Subcutaneous abdominal adipose tissue (tissue), 5 donors: ENCODE measurements around the gene FAM117B.

Experiments
- H3K27ac ChIP-seq: one replicate; pipeline ENCODE4 v1.7.0; 2013; ENCODE audit warnings: low read depth, mild to moderate bottlenecking, inconsistent platforms, low read length, moderate library complexity
- H3K27me3 ChIP-seq, 5 donors: one replicate each; pipeline ENCODE4 v1.7.0; 2013; ENCODE audit warnings: low read length in 5 of 5, inconsistent platforms in 1 of 5; ENCODE audit not compliant: control insufficient read depth in 5 of 5, insufficient read depth in 4 of 5
- H3K36me3 ChIP-seq, 5 donors: one replicate each; pipeline ENCODE4 v1.7.0; 2013; ENCODE audit warnings: low read length in 5 of 5; ENCODE audit not compliant: control insufficient read depth in 5 of 5, insufficient read depth in 5 of 5
- H3K4me1 ChIP-seq, 5 donors: one replicate each; pipeline ENCODE4 v1.7.0; 2013; ENCODE audit warnings: low read length in 5 of 5, mild to moderate bottlenecking in 3 of 5, moderate library complexity in 1 of 5; ENCODE audit not compliant: control insufficient read depth in 5 of 5, insufficient read depth in 5 of 5
- H3K4me3 ChIP-seq, 5 donors: one replicate each; pipeline ENCODE4 v1.7.0; 2013; ENCODE audit warnings: low read length in 5 of 5, low read depth in 1 of 5
- H3K9ac ChIP-seq, 5 donors: one replicate each; pipeline ENCODE4 v1.7.0; 2013; ENCODE audit warnings: low read length in 5 of 5, mild to moderate bottlenecking in 4 of 5, moderate library complexity in 3 of 5
- H3K9me3 ChIP-seq, 5 donors: one replicate each; pipeline ENCODE4 v1.7.0; 2013; ENCODE audit warnings: low read length in 5 of 5; ENCODE audit not compliant: control insufficient read depth in 5 of 5
- donor health status: healthy.
- donor health status: healthy.
- donor health status: healthy.
- donor health status: healthy.
- donor health status: healthy.

Gene FAM117B

DNA sequence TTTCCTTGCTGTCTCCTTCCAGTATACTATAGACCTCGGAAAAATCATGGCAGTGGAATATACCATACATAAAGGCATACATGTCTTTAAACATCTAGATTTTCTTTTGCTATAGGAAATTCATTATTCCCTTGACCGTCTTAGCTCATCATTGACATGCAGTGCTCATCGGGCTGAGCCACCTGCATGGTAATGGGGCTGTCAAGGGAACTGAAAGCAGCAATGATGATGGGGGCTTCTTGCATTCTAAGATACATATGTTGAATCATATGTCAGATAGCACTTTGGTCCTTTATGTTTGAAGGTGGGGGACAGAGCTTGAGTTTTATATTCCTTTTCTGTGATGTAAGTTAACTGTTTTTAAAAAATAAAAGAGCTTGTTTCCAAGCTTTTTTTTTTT lies 130.2 kb downstream of the FAM117B start:
- H3K4me1 ChIP-seq = no peaks in the 10 kb centered on the region
- no peaks in the 10 kb centered on the region for H3K9me3 ChIP-seq
- H3K4me3 ChIP-seq = no peak overlapping the region
- H3K36me3 ChIP-seq = peaks cover 0 to 20% (median 15%) of the 10 kb centered on the region in 5 donors
- H3K27ac ChIP-seq = no peak overlapping the region
- no peaks in the 10 kb centered on the region for H3K27me3 ChIP-seq
- no peak overlapping the region for H3K9ac ChIP-seq

GRCh38 chr2:202765436-202765835 lies 130.7 kb downstream of the FAM117B start:
- Histone ChIP-seq H3K27ac (no peak overlapping the region), H3K9me3 (no peaks in the 10 kb centered on the region), H3K4me1 (no peaks in the 10 kb centered on the region), H3K9ac (no peak overlapping the region), H3K27me3 (no peaks in the 10 kb centered on the region), H3K36me3 (peaks cover 0 to 16% (median 11%) of the 10 kb centered on the region in 5 donors), H3K4me3 (no peak overlapping the region)

- no peak overlapping the region for H3K27ac ChIP-seq
- no peaks in the 10 kb centered on the region for H3K9me3 ChIP-seq
- H3K9ac ChIP-seq = no peak overlapping the region
- H3K4me3 ChIP-seq = no peak overlapping the region
- H3K4me1 ChIP-seq = no peaks in the 10 kb centered on the region
- H3K27me3 ChIP-seq = no peaks in the 10 kb centered on the region
- peaks cover 2 to 15% (median 12%) of the 10 kb centered on the region in 5 donors for H3K36me3 ChIP-seq
These were observed 133.5 kb downstream of the FAM117B start for GRCh38 chr2:202768273-202768672.

DNA sequence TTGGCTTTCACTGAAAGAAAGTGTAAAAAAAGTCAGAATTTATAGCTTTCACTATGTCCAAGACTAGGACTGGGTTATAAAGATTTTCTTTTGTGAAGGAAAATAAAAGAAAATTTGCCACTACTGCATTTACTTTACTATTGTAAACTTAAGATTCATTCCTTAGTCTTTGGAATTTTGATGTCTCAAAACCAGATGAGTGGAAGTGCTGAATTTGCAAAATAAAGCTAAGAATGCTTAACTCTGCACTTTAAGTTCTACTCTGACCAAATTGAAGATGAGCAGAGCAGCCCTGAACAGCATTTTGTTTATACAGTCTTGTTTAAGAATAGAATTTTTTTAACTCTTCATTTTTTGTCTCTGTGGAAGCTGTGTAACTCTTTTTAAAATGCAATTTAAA lies 134.4 kb downstream of the FAM117B start:
- no peaks in the 10 kb centered on the region for H3K27me3 ChIP-seq
- no peak overlapping the region for H3K4me3 ChIP-seq
- H3K4me1 ChIP-seq = no peaks in the 10 kb centered on the region
- H3K9ac ChIP-seq = no peak overlapping the region
- no peak overlapping the region for H3K27ac ChIP-seq
- H3K36me3 ChIP-seq = peaks cover 2 to 17% (median 12%) of the 10 kb centered on the region in 5 donors
- H3K9me3 ChIP-seq = no peaks in the 10 kb centered on the region

DNA sequence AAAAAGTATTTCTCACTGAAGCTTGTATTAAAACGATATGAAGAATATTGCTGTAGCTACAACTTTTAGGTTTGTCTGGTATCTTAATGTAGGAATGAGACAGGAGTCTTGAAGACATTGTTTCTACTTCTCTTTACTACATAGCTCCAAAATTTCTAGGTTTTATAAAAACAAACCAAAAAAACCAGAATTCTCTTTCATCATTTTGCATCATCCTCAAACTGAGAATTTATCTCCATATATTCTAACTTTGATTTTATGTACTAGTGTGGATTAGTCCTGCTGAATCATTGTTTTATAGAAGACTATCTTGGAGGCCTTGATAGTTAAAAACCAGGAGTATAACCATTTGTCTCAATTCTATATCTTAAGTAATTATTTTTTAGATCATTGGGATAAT lies 136.6 kb downstream of the FAM117B start:
- H3K27ac ChIP-seq = no peak overlapping the region
- H3K9ac ChIP-seq = no peak overlapping the region
- no peaks in the 10 kb centered on the region for H3K4me1 ChIP-seq
- H3K27me3 ChIP-seq = no peaks in the 10 kb centered on the region
- H3K9me3 ChIP-seq = no peaks in the 10 kb centered on the region
- peaks cover 2 to 17% (median 6%) of the 10 kb centered on the region in 5 donors for H3K36me3 ChIP-seq
- no peak overlapping the region for H3K4me3 ChIP-seq

DNA sequence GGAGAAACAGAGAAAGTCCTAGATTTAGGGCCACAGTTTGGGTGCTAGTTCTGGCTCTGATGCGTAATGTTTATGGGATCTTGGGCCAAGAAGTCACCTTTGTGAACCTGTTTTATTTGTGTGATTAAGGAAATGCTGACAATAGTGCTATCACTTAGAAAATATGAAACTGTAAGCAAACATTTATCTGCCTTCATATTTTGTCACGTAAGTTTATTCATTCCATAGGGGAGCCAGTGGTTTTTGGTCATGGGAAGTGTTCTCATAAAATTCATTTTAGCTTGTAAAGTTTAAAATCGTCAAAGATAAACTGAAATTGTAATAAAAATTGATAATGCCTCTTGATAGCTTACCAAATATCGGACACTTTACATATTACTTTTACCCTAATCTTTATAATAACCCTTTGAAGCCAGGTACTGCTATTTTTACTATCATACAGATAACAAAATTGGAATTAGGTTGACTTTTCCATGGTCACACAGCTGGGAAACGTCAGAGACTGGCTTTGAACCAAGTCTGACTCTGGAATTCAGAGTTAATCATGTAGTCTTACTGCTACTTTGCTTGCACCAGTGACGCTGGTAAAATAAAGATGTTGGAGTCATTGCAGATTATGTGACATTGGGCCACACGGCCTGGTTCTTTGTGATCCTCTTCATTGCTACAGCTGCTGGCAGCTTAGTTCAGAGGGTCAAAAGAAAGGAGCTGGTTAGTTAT lies 137.1 kb downstream of the FAM117B start:
- Histone ChIP-seq H3K4me3 (no peak overlapping the region), H3K27me3 (no peaks in the 10 kb centered on the region), H3K9me3 (no peaks in the 10 kb centered on the region), H3K4me1 (no peaks in the 10 kb centered on the region), H3K36me3 (peaks cover 2 to 17% (median 6%) of the 10 kb centered on the region in 5 donors), H3K9ac (no peak overlapping the region), H3K27ac (no peak overlapping the region)

GRCh38 chr2:202773301-202773973 lies 138.7 kb downstream of the FAM117B start:
- H3K4me1 ChIP-seq = no peaks in the 10 kb centered on the region
- H3K27me3 ChIP-seq = no peaks in the 10 kb centered on the region
- no peak overlapping the region for H3K27ac ChIP-seq
- H3K36me3 ChIP-seq = peaks cover 2 to 17% (median 6%) of the 10 kb centered on the region in 5 donors
- H3K9ac ChIP-seq = no peak overlapping the region
- H3K4me3 ChIP-seq = no peak overlapping the region
- no peaks in the 10 kb centered on the region for H3K9me3 ChIP-seq

DNA sequence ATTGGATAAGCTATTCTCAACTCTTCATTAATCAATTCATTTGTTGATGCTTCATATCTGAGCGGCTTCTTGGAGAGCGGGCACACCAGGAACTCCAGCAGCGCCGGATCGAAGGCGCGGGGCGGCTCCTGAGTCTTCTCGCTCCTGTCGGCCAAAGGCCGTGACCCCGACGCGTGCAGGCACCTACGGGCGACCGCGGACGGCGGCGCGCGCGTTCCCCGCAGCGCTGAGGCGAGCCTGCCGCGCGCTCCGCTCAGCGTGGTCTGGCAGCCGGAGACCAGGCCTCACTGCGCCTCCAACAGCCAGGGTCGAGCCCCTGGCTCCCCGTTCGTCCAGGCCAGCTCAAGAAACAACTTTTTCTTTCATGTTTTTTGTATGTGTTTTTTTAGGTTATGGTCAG lies 139.3 kb downstream of the FAM117B start:
- Histone ChIP-seq H3K9me3 (no peaks in the 10 kb centered on the region), H3K36me3 (peaks cover 2 to 18% (median 8%) of the 10 kb centered on the region in 5 donors), H3K9ac (no peak overlapping the region), H3K4me1 (no peaks in the 10 kb centered on the region), H3K27ac (no peak overlapping the region), H3K27me3 (no peaks in the 10 kb centered on the region), H3K4me3 (no peak overlapping the region)

- Histone ChIP-seq H3K9me3 (no peaks in the 10 kb centered on the region), H3K27me3 (no peaks in the 10 kb centered on the region), H3K4me3 (no peak overlapping the region), H3K36me3 (peaks cover 0 to 19% (median 16%) of the 10 kb centered on the region in 5 donors), H3K4me1 (peaks cover 0 to 6% (median 4%) of the 10 kb centered on the region in 5 donors), H3K27ac (no peak overlapping the region), H3K9ac (no peak overlapping the region)
These were observed 143.4 kb downstream of the FAM117B start for GRCh38 chr2:202778217-202778616.

- Histone ChIP-seq H3K36me3 (peaks cover 0 to 14% (median 12%) of the 10 kb centered on the region in 5 donors), H3K27ac (no peak overlapping the region), H3K27me3 (no peaks in the 10 kb centered on the region)
These were observed 145.8 kb downstream of the FAM117B start for GRCh38 chr2:202780514-202781021.

More at GRCh38 chr2:202780514-202781021, 145.8 kb downstream of the FAM117B start:
- H3K9me3 ChIP-seq = no peaks in the 10 kb centered on the region
- H3K4me3 ChIP-seq = no peak overlapping the region
- no peak overlapping the region for H3K9ac ChIP-seq
- peaks cover 0 to 9% (median 6%) of the 10 kb centered on the region in 5 donors for H3K4me1 ChIP-seq
